Measurements from ENCODE around the gene GDPD5. TPM values are rescaled to one million over a fixed set of nuclear protein-coding genes. Genes with fewer than 3 reads are reported as not detected.

GDPD5 gene
- total and polyA plus RNA-seq, 9 of the 15 experiments (the other 6 are each of a cell fraction or from before 2014, with no cell fraction given): 0.32 to 27.3 (median 8.0) TPM

DNA sequence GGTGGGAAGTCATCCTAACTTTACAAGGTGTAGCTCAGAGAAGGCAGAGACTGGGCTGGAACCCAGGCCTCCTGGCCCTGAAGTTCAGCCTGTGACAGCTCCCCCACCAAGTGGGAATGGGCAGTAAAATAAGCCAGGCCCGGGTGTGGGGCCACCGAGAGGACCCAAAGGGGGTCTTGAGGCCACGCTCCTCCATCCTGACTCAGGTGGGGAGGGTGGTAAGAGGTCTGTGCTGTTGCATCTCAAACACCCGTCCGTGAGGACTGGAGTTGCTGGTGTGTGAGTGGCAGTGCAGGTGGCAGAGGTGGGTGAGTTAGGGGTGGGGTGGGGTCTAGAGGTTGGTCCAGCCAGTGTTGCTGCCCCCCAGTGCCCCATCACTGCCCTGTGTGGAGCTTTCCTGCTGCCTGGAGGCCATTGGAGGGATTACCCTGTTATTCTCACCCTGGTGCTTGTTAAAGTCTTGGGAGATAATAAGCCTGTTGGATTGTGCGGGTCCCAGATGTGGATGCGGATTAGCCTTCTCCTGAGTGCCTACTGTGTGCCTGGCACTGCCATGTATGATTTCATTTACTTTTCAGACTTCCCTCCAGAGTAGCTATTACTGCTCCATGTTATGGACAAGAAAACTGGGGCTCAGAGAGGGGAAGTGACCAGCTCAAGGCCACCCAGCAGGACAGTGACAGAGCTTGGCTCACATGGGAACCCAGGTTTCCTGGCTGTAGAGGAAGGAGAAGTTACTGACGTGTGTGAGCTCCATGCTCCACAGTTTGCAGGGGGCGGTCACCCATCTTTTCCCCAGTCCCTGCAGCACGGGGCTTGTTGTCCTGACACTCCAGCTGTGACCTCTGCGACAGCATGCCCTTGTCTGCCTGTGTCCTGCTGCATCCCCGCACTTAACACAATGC lies 49.2 kb upstream of the GDPD5 start (continued):
- TF ChIP-seq ZBTB26 (CRISPR knock-in tag; IDR thresholded peaks at IDR 0.05): no peak
- no peak for TF ChIP-seq MAZ (CRISPR knock-in tag; conservative IDR thresholded peaks at IDR 0.05 in 1 of 2, IDR thresholded peaks at IDR 0.05 in 1 of 2)
- TF ChIP-seq ZNF764 (CRISPR knock-in tag; IDR thresholded peaks at IDR 0.05; ENCODE audit: low read depth): no peak
- TF ChIP-seq MGA (IDR thresholded peaks at IDR 0.05): no peak
